ENCODE results near the gene TSEN15. TPM values are rescaled to one million over a fixed set of nuclear protein-coding genes. Genes with fewer than 3 reads are reported as not detected.
"Not testable (repeated sequence)": the region's sequence is repeated elsewhere in the genome, so short reads cannot be mapped to it uniquely, and the experiment has no call there.

The TSEN15 gene
- total RNA-seq, 1 donor from 2014 or later = 29.4 TPM

GRCh38 chr1:184035719-184036516, 15.6 kb upstream of the TSEN15 start:
- TF ChIP-seq CTCF (IDR thresholded peaks at IDR 0.05; ENCODE audit: borderline replicate concordance) = no peak
- no peak for DNase-seq
- Histone ChIP-seq H3K9me3 (replicated peaks) (no peaks in the 10 kb centered on the region), H3K27me3 (ENCODE audit: low read depth) (peaks cover 38% of the 10 kb centered on the region), H3K4me3 (peak overlapping the region; percentile 72), H3K27ac (replicated peaks) (peak overlapping the region; percentile 82), H3K4me1 (peaks cover 25% of the 10 kb centered on the region), H3K36me3 (no peaks in the 10 kb centered on the region)
- intact Hi-C loops (cut with micrococcal nuclease) = no loop called here

GRCh38 chr1:184036517-184036949, 15.0 kb upstream of the TSEN15 start:
- no peaks in the 10 kb centered on the region for H3K9me3 ChIP-seq (replicated peaks)
- peaks cover 25% of the 10 kb centered on the region for H3K4me1 ChIP-seq
- intact Hi-C loops (cut with micrococcal nuclease) = no loop called here
- peak overlapping the region; percentile 82 for H3K27ac ChIP-seq (replicated peaks)
- TF ChIP-seq CTCF (IDR thresholded peaks at IDR 0.05; ENCODE audit: borderline replicate concordance) = no peak
- H3K4me3 ChIP-seq = peak overlapping the region; percentile 72
- no peaks in the 10 kb centered on the region for H3K36me3 ChIP-seq
- H3K27me3 ChIP-seq (ENCODE audit: low read depth) = peaks cover 40% of the 10 kb centered on the region
- peak; percentile 57 for DNase-seq

- DNase-seq = no peak
- TF ChIP-seq CTCF (IDR thresholded peaks at IDR 0.05; ENCODE audit: borderline replicate concordance) = no peak
- Histone ChIP-seq H3K9me3 (replicated peaks) (no peaks in the 10 kb centered on the region), H3K27ac (replicated peaks) (peak overlapping the region; percentile 82), H3K4me1 (peaks cover 25% of the 10 kb centered on the region), H3K36me3 (no peaks in the 10 kb centered on the region), H3K4me3 (peak overlapping the region; percentile 72), H3K27me3 (ENCODE audit: low read depth) (peaks cover 40% of the 10 kb centered on the region)
- intact Hi-C loops (cut with micrococcal nuclease) = no loop called here
These were observed 13.5 kb upstream of the TSEN15 start for GRCh38 chr1:184037849-184038591.

- H3K4me3 ChIP-seq = no peak overlapping the region
- H3K27ac ChIP-seq (replicated peaks) = no peak overlapping the region
- no peaks in the 10 kb centered on the region for H3K36me3 ChIP-seq
- H3K4me1 ChIP-seq = peaks cover 25% of the 10 kb centered on the region
- no peak for DNase-seq
- peaks cover 40% of the 10 kb centered on the region for H3K27me3 ChIP-seq (ENCODE audit: low read depth)
- no peak for TF ChIP-seq CTCF (IDR thresholded peaks at IDR 0.05; ENCODE audit: borderline replicate concordance)
- H3K9me3 ChIP-seq (replicated peaks) = no peaks in the 10 kb centered on the region
- intact Hi-C loops (cut with micrococcal nuclease) = no loop called here
These were observed 12.4 kb upstream of the TSEN15 start for GRCh38 chr1:184039126-184039525.

- no peak for TF ChIP-seq CTCF (IDR thresholded peaks at IDR 0.05; ENCODE audit: borderline replicate concordance)
- intact Hi-C loops (cut with micrococcal nuclease) = no loop called here
- H3K27ac ChIP-seq (replicated peaks) = no peak overlapping the region
- peaks cover 8% of the 10 kb centered on the region for H3K4me1 ChIP-seq
- H3K27me3 ChIP-seq (ENCODE audit: low read depth) = peaks cover 21% of the 10 kb centered on the region
- H3K36me3 ChIP-seq = no peaks in the 10 kb centered on the region
- H3K9me3 ChIP-seq (replicated peaks) = no peaks in the 10 kb centered on the region
- no peak overlapping the region for H3K4me3 ChIP-seq
- no peak for DNase-seq
These were observed 9.8 kb upstream of the TSEN15 start for GRCh38 chr1:184041731-184042130.

- H3K9me3 ChIP-seq (replicated peaks); DNase-seq; intact Hi-C loops (cut with micrococcal nuclease); H3K4me1 ChIP-seq; H3K27ac ChIP-seq (replicated peaks); H3K36me3 ChIP-seq; H3K4me3 ChIP-seq: not testable (repeated sequence)
- peaks cover 16% of the 10 kb centered on the region for H3K27me3 ChIP-seq (ENCODE audit: low read depth)
These were observed 8.2 kb upstream of the TSEN15 start for GRCh38 chr1:184043315-184043714.
